Panc1 (cell line): ENCODE measurements around the gene SAV1.

Source experiments
- POLR2AphosphoS5 ChIP-seq: IDR thresholded peaks from 2 replicates; pipeline ENCODE4 v1.6.1; 2012; ENCODE audit warnings: mild to moderate bottlenecking, low read depth, low read length, moderate library complexity
- TF ChIP-seq, protein P1 (sequence below): fragments of 450-650 bp; IDR thresholded peaks from 2 replicates; pipeline ENCODE4 v1.5.1; 2017; ENCODE audit warnings: mild to moderate bottlenecking
- TF ChIP-seq, protein P2 (sequence below), 2 experiments: IDR thresholded peaks; 2 replicates each; pipeline ENCODE4 v1.6.1; 2011 to 2012; ENCODE audit warnings: low read depth in 2 of 2, control low read depth in 1 of 2, low read length in 1 of 2, mild to moderate bottlenecking in 1 of 2, moderate library complexity in 1 of 2; ENCODE audit not compliant: insufficient read depth in 1 of 2

DNA sequence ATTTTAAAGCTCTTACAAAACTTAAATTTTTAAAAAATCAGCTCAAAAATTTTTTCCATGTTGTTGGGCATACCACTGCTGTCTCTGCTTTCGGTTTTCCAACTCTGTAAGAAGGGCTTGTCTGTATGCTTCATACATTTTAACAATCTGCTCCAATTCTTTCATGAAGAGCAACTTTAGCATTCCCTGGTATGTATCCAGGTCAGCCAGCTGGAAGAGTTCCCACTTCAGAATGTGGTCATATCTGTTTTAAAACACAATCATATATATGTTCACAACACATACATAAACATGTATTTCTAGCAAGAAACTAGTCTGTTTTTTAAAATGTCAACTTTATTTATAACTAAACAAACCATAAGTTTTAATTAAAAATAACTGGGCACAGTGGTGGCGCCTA lies 33.0 kb downstream of the SAV1 start:
- TF ChIP-seq, protein P1, sequence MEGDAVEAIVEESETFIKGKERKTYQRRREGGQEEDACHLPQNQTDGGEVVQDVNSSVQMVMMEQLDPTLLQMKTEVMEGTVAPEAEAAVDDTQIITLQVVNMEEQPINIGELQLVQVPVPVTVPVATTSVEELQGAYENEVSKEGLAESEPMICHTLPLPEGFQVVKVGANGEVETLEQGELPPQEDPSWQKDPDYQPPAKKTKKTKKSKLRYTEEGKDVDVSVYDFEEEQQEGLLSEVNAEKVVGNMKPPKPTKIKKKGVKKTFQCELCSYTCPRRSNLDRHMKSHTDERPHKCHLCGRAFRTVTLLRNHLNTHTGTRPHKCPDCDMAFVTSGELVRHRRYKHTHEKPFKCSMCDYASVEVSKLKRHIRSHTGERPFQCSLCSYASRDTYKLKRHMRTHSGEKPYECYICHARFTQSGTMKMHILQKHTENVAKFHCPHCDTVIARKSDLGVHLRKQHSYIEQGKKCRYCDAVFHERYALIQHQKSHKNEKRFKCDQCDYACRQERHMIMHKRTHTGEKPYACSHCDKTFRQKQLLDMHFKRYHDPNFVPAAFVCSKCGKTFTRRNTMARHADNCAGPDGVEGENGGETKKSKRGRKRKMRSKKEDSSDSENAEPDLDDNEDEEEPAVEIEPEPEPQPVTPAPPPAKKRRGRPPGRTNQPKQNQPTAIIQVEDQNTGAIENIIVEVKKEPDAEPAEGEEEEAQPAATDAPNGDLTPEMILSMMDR = no peak
- TF ChIP-seq, protein P2, sequence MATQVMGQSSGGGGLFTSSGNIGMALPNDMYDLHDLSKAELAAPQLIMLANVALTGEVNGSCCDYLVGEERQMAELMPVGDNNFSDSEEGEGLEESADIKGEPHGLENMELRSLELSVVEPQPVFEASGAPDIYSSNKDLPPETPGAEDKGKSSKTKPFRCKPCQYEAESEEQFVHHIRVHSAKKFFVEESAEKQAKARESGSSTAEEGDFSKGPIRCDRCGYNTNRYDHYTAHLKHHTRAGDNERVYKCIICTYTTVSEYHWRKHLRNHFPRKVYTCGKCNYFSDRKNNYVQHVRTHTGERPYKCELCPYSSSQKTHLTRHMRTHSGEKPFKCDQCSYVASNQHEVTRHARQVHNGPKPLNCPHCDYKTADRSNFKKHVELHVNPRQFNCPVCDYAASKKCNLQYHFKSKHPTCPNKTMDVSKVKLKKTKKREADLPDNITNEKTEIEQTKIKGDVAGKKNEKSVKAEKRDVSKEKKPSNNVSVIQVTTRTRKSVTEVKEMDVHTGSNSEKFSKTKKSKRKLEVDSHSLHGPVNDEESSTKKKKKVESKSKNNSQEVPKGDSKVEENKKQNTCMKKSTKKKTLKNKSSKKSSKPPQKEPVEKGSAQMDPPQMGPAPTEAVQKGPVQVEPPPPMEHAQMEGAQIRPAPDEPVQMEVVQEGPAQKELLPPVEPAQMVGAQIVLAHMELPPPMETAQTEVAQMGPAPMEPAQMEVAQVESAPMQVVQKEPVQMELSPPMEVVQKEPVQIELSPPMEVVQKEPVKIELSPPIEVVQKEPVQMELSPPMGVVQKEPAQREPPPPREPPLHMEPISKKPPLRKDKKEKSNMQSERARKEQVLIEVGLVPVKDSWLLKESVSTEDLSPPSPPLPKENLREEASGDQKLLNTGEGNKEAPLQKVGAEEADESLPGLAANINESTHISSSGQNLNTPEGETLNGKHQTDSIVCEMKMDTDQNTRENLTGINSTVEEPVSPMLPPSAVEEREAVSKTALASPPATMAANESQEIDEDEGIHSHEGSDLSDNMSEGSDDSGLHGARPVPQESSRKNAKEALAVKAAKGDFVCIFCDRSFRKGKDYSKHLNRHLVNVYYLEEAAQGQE (IDR thresholded peaks at IDR 0.05; ENCODE audit: insufficient read depth in 1 of 2, low read depth in 2 of 2, low read length in 1 of 2) = no peak
- TF ChIP-seq POLR2AphosphoS5 = no peak
